Measurements from ENCODE around the gene PCAT7.
"Not testable (repeated sequence)": the region's sequence is repeated elsewhere in the genome, so short reads cannot be mapped to it uniquely, and the experiment has no call there.

PCAT7 gene

GRCh38 chr9:94560237-94560636, 5.4 kb downstream of the PCAT7 start:
- in situ Hi-C loops (cut with HindIII; ENCODE audit: low sequenced_read_pairs): no loop called here

- in situ Hi-C loops (cut with HindIII; ENCODE audit: low sequenced_read_pairs): no loop called here
Observed at GRCh38 chr9:94563548-94563947, 8.7 kb downstream of the PCAT7 start.

GRCh38 chr9:94564279-94564678, 9.4 kb downstream of the PCAT7 start:
- in situ Hi-C loops (cut with HindIII; ENCODE audit: low sequenced_read_pairs): not testable (repeated sequence)

- in situ Hi-C loops (cut with HindIII; ENCODE audit: low sequenced_read_pairs): no loop called here
Observed at GRCh38 chr9:94566550-94566949, 11.7 kb downstream of the PCAT7 start.

GRCh38 chr9:94567271-94567670, 12.4 kb downstream of the PCAT7 start:
- in situ Hi-C loops (cut with HindIII; ENCODE audit: low sequenced_read_pairs): no loop called here

GRCh38 chr9:94568250-94568889, 13.5 kb downstream of the PCAT7 start:
- in situ Hi-C loops (cut with HindIII; ENCODE audit: low sequenced_read_pairs): no loop called here

GRCh38 chr9:94568972-94569712, 14.3 kb downstream of the PCAT7 start:
- in situ Hi-C loops (cut with HindIII; ENCODE audit: low sequenced_read_pairs): no loop called here

- in situ Hi-C loops (cut with HindIII; ENCODE audit: low sequenced_read_pairs): no loop called here
Observed at GRCh38 chr9:94576131-94576530, 21.2 kb downstream of the PCAT7 start.

GRCh38 chr9:94577036-94577435, 22.2 kb downstream of the PCAT7 start:
- in situ Hi-C loops (cut with HindIII; ENCODE audit: low sequenced_read_pairs): no loop called here

- in situ Hi-C loops (cut with HindIII; ENCODE audit: low sequenced_read_pairs): no loop called here
Observed at GRCh38 chr9:94577571-94577970, 22.7 kb downstream of the PCAT7 start.

- in situ Hi-C loops (cut with HindIII; ENCODE audit: low sequenced_read_pairs): no loop called here
Observed at GRCh38 chr9:94581728-94582127, 26.8 kb downstream of the PCAT7 start.

- in situ Hi-C loops (cut with HindIII; ENCODE audit: low sequenced_read_pairs): no loop called here
Observed at GRCh38 chr9:94584555-94584954, 29.7 kb downstream of the PCAT7 start.

- in situ Hi-C loops (cut with HindIII; ENCODE audit: low sequenced_read_pairs): no loop called here
Observed at GRCh38 chr9:94586316-94586715, 31.4 kb downstream of the PCAT7 start.

GRCh38 chr9:94586814-94587213, 31.9 kb downstream of the PCAT7 start:
- in situ Hi-C loops (cut with HindIII; ENCODE audit: low sequenced_read_pairs): no loop called here

- in situ Hi-C loops (cut with HindIII; ENCODE audit: low sequenced_read_pairs): no loop called here
Observed at GRCh38 chr9:94588681-94589080, 33.8 kb downstream of the PCAT7 start.

- in situ Hi-C loops (cut with HindIII; ENCODE audit: low sequenced_read_pairs): not testable (repeated sequence)
Observed at GRCh38 chr9:94591046-94591545, 36.2 kb downstream of the PCAT7 start.

- in situ Hi-C loops (cut with HindIII; ENCODE audit: low sequenced_read_pairs): no loop called here
Observed at GRCh38 chr9:94591876-94592275, 37.0 kb downstream of the PCAT7 start.

GRCh38 chr9:94592683-94593082, 37.8 kb downstream of the PCAT7 start:
- in situ Hi-C loops (cut with HindIII; ENCODE audit: low sequenced_read_pairs): not testable (repeated sequence)

- in situ Hi-C loops (cut with HindIII; ENCODE audit: low sequenced_read_pairs): no loop called here
Observed at GRCh38 chr9:94593459-94594345, 38.8 kb downstream of the PCAT7 start, which contains the start of gene FBP2. Gene FBP2, minus strand, starts transcription at chr9:94593824. Its CDS starts 98 bp downstream, at chr9:94593726.

- in situ Hi-C loops (cut with HindIII; ENCODE audit: low sequenced_read_pairs): no loop called here
Observed at GRCh38 chr9:94599102-94599501, 44.2 kb downstream of the PCAT7 start.

- in situ Hi-C loops (cut with HindIII; ENCODE audit: low sequenced_read_pairs): no loop called here
Observed at GRCh38 chr9:94600258-94600657, 45.4 kb downstream of the PCAT7 start.

Measured in DLD1 (cell line).